GM18520 (cell line): Measurements from ENCODE around the gene TNNT1.
"Not testable (repeated sequence)": the region's sequence is repeated elsewhere in the genome, so short reads cannot be mapped to it uniquely, and the experiment has no call there.

Experiments used
- ATAC-seq: cut with Tn5 transposase; IDR thresholded peaks from one replicate; pipeline ENCODE4 v1.9.1; 2021; ENCODE audit not compliant: unreplicated experiment

Gene TNNT1

DNA sequence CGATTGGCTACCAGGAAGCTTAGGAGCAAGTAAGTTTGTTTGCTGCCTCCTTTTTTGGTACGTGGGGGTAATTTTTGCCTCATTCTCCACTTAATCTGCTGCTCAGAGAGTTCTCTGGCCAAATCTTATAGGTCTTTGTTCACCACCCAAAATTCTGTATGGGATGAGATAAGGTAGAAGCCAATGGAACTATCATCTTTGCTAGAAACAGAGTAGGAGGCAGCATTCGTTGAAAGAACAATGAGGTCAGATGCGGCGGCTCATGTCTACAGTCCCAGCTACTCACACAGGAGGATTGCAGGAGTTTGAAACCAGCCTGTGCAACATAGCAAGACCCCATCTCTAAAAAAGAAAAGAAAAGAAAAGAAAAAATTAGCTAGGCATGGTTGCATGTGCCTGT lies 22.4 kb upstream of the TNNT1 start:
- ATAC-seq, result no peak

- ATAC-seq, result no peak
These were observed 20.1 kb upstream of the TNNT1 start for GRCh38 chr19:55169136-55169535.

DNA sequence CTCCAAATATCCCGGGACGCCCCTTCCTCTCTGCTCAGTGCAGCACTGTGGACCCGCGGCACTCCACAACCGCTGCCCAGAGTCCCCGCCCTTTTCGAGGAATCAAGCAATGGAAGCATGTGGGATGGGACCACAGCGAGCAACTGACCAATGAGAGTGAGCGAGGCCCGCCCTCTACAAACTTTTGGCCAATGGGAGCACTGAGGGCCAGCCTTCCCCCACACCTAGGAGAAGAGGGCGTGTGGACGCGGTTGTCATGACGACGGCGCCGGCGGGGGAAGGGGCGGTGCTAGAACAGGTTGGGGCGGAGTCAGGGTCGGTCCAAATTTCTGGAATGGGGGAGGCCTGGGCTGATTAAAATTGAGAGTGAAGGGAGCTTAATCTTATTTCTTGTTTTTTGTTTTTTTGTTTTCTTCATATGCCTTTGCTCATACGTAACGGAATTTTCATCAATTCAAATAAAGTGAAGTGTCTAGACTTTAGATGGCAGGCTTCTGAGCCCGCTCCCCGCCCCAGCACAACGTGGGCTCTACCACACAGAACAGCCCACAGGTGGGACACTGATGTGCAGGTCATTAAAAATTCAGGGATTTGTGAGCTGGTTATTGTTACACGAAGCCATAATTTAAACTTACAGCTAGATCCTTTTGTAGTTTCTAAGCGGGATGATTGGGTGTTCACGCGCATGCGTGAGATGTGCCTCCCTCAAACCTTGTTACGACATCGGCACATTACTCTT lies 17.7 kb upstream of the TNNT1 start, which contains the start of gene DNAAF3:
Gene DNAAF3, minus strand, starts transcription at position 84 of the 739 bp plus-strand sequence. CDS start 200 bp downstream, outside the sequence.
- ATAC-seq, result no peak

- no peak for ATAC-seq
These were observed 17.0 kb upstream of the TNNT1 start for GRCh38 chr19:55165952-55166529.

GRCh38 chr19:55161571-55162322 lies 12.7 kb upstream of the TNNT1 start:
- no peak for ATAC-seq

DNA sequence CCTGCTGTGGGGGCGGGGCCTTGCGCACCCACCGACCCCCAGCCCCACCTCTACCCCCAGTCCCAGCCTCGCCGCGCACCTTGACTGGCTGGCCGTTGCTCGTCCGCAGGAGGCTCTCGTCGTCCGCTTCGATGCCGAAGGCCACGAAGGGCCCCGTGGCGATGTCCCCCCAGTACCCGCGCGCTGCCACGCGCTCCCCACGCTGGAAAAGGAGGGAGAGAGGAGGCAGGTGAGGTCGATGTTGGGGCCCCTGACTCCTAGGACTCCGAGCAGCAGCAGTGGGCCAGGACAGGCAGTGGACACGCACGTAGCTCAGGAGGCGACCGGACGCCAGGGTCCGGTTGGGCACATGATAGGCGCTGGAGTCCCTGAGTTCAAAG lies 12.0 kb upstream of the TNNT1 start:
- ATAC-seq, result no peak

- no peak for ATAC-seq
These were observed 11.4 kb upstream of the TNNT1 start for GRCh38 chr19:55160128-55160985.

DNA sequence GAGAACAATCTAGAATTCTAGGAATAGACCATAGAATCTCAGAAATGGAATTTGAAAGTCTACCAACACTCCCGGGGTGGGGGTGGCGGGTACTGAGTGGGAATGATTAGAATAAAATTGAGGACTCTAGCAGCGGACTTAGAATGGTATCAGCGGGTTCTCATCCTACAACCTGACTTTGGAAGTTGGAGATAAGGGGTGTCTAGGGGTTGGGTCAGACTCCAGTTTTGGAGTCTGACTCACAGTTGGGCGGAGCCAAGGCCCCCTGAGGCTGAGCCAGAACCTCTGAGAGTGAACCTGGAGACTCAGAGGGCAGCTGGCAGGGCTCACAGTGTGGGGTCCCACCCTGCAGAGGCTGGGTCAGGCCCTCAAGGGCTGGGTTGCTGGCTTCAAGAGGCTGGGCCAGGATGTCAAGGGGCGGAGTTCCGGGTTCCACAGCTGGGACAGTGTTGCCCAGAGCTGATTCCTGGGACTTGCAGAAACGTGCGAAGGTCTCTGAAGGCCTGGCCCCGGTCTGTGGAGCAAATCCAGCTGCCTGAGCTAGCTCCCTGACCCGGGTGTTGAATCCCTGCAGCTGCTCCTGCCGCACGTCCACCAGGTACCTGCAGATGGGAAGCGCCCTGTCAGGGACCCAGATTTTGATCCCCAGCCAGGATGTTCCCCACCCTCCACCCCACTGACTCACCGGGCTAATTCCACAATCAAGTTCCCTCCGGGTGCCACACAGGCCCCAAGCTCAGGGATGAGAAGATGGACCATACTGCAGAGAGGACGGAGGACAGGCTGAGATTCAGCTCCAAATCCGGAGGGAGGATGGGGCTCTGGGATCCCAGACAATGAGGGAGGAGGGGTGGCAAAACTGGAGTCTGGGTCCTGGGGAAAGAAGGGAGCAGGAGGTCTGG lies 10.1 kb upstream of the TNNT1 start:
- ATAC-seq, result no peak

DNA sequence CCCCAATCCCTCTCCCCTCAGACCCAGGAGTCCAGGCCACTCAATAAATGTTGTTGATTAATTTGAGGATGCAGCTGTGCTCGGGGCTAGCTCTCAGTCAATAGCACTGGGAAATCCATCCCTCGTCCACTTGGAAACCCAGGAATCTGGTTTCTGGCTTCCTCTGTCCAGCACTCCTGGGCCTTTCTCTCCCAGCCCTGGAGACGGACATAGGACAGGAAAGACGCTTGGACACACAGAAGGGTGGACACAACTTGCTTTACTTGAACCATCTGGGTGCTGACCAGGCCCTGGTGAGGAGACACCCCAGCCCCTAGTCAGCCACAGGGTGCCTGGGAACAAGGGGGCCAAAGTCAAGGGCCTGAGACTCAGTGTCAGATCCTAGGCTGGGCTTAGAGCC lies 9.4 kb upstream of the TNNT1 start:
- no peak for ATAC-seq

GRCh38 chr19:55157064-55157908 lies 8.3 kb upstream of the TNNT1 start, which contains the start of gene TNNI3:
TSS of gene TNNI3 (minus strand) at chr19:55157732. CDS start at chr19:55157589, 143 bp downstream.
- ATAC-seq, result no peak

- no peak for ATAC-seq
These were observed 7.4 kb upstream of the TNNT1 start for GRCh38 chr19:55156202-55157063.

DNA sequence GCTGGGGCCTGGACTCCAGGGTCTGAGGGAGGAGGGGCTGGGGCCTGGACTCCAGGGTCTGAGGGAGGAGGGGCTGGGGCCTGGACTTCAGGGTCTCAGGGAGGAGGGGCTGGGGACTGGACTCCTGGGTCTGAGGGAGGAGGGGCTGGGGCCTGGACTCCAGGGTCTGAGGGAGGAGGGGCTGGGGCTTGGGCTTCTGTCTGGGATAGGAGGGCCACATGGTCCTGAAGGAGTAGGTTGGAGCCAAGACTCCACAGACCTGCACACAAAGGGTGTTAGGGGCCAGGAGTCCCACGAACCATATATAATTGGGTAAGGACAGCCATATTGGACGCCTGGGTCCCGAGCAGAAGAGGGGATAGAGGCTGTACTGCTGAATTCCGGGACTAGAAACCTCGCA lies 6.8 kb upstream of the TNNT1 start:
- ATAC-seq, result not testable (repeated sequence)

DNA sequence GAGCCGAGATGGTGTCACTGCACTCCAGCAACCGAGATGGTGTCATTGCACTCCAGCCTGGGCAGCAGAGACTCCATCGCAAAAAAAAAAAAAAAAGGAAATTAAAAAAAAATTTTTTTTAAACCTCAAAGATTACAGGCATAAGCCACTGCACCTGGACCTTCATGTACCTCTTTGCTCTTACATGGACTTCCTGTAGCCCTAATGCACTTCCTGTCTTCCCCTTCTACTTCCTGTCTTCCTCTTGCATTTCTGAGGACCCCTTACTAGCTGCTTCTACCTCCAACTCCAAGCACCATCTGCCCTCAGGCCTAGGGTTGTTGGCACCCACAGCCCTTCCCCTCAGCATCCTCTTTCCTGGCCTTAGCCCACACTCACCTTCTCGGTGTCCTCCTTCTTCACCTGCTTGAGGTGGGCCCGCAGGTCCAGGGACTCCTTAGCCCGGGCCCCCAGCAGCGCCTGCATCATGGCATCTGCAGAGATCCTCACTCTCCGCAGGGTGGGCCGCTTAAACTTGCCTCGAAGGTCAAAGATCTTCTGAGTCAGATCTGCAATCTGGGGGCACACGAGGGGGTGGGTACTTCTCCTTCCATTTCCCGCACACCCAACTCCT lies 4.8 kb upstream of the TNNT1 start:
- no peak for ATAC-seq

DNA sequence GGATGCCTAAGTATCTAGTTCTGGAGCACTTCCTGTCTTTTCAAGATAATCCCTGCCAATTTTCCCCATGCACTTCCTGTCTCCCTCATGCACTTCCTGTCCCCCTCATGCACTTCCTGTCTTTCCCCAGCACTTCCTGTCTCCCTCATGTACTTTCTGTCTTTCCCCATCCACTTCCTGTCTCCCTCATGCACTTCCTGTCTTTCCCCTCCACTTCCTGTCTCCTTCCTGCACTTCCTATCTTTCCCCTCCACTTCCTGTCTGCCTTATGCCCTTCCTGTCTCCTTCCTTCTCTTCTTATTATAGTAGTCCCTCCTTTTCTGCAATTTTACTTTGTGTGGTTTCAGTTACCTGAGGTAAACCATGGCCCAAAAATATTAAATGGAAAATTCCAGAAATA lies 3.0 kb upstream of the TNNT1 start:
- ATAC-seq, result no peak

GRCh38 chr19:55147545-55148251 lies 1.3 kb downstream of the TNNT1 start:
- ATAC-seq, result no peak

- no peak for ATAC-seq
These were observed 2.2 kb downstream of the TNNT1 start for GRCh38 chr19:55146705-55147273.
